DOHH2 (cell line): ENCODE measurements around the gene MLF2.

Experiments
- H3F3A ChIP-seq: fragments of 200-600 bp; sonication (generic), shearing (Covaris generic); 2 replicates; pipeline ENCODE4 v1.6.0; 2016; ENCODE audit warnings: antibody characterized with exemption, mild to moderate bottlenecking; ENCODE audit not compliant: control insufficient read depth, insufficient read depth
- H3K27ac ChIP-seq: fragments of 200-600 bp; sonication (generic); 2 replicates; pipeline ENCODE4 v1.5.1; 2014; ENCODE audit warnings: low read depth, mild to moderate bottlenecking, low read length, moderate library complexity
- H3K27me3 ChIP-seq: fragments of 200-600 bp; sonication (generic); 2 replicates; pipeline ENCODE4 v1.6.1; 2014; ENCODE audit warnings: mild to moderate bottlenecking, low read length, mixed read lengths; ENCODE audit not compliant: control insufficient read depth
- H3K36me3 ChIP-seq: fragments of 200-600 bp; sonication (generic); 2 replicates; pipeline ENCODE4 v1.6.1; 2014; ENCODE audit warnings: mild to moderate bottlenecking, low read length, moderate library complexity, mixed read lengths; ENCODE audit not compliant: control insufficient read depth
- H3K4me1 ChIP-seq: fragments of 200-600 bp; sonication (generic); 2 replicates; pipeline ENCODE4 v1.6.1; 2014; ENCODE audit warnings: mild to moderate bottlenecking, low read length, mixed read lengths; ENCODE audit not compliant: control insufficient read depth
- H3K4me2 ChIP-seq: fragments of 200-600 bp; sonication (generic); 2 replicates; pipeline ENCODE4 v1.6.0; 2014; ENCODE audit warnings: mild to moderate bottlenecking, low read length, moderate library complexity
- H3K4me3 ChIP-seq: fragments of 200-600 bp; sonication (generic); 2 replicates; pipeline ENCODE4 v1.5.1; 2014; ENCODE audit warnings: mild to moderate bottlenecking, low read length, mixed read lengths
- H3K79me2 ChIP-seq: fragments of 200-600 bp; sonication (generic); 2 replicates; pipeline ENCODE4 v1.6.1; 2014; ENCODE audit warnings: mild to moderate bottlenecking, low read length, mixed read lengths; ENCODE audit not compliant: control insufficient read depth
- H3K9me2 ChIP-seq: fragments of 200-600 bp; sonication (generic); replicated peaks from 2 replicates; pipeline ENCODE4 v1.6.1; 2014; ENCODE audit warnings: mild to moderate bottlenecking, low read length, mixed read lengths; ENCODE audit not compliant: control insufficient read depth
- H3K9me3 ChIP-seq: fragments of 200-600 bp; sonication (generic); 2 replicates; pipeline ENCODE4 v1.6.1; 2014; ENCODE audit warnings: antibody characterized with exemption, low read length, mixed read lengths; ENCODE audit not compliant: control insufficient read depth, insufficient read depth
- H4K20me1 ChIP-seq: fragments of 200-600 bp; sonication (generic); 2 replicates; pipeline ENCODE4 v1.6.0; 2014; ENCODE audit warnings: low read depth, mild to moderate bottlenecking, antibody characterized with exemption, low read length, moderate library complexity; ENCODE audit not compliant: control insufficient read depth, insufficient read depth
- CTCF ChIP-seq: fragments of 200-600 bp; sonication (generic); IDR thresholded peaks from one replicate; pipeline ENCODE4 v1.5.1; 2014; ENCODE audit warnings: antibody characterized with exemption, mild to moderate bottlenecking, low read depth, low read length; ENCODE audit not compliant: poor library complexity, severe bottlenecking
- EZH2phosphoT487 ChIP-seq: fragments of 200-600 bp; sonication (generic); IDR thresholded peaks from 2 replicates; pipeline ENCODE4 v1.6.1; 2017; ENCODE audit warnings: borderline replicate concordance, mild to moderate bottlenecking, antibody characterized with exemption, low read length, moderate library complexity, mixed read lengths

Gene MLF2

GRCh38 chr12:6736754-6737153, 16.2 kb downstream of the MLF2 start:
- 0 out of 2 replicates have a peak, but pooled peaks cover 3% of the 10 kb centered on the region for H3K36me3 ChIP-seq
- no peaks in the 10 kb centered on the region for H4K20me1 ChIP-seq
- H3K27ac ChIP-seq = no peak overlapping the region
- no peak overlapping the region for H3K4me3 ChIP-seq
- H3F3A ChIP-seq = peaks cover 3% of the 10 kb centered on the region; the same call in 1 of the 2 replicates
- H3K27me3 ChIP-seq = no peaks in the 10 kb centered on the region
- H3K4me1 ChIP-seq = peaks cover 8% of the 10 kb centered on the region
- TF ChIP-seq CTCF (no peak), EZH2phosphoT487 (no peak)
- no peak overlapping the region for H3K4me2 ChIP-seq
- H3K9me2 ChIP-seq = no peaks in the 10 kb centered on the region
- H3K79me2 ChIP-seq = no peaks in the 10 kb centered on the region
- no peaks in the 10 kb centered on the region for H3K9me3 ChIP-seq

GRCh38 chr12:6735448-6736191, 17.3 kb downstream of the MLF2 start:
- Histone ChIP-seq H3K9me3 (no peaks in the 10 kb centered on the region), H3K27me3 (no peaks in the 10 kb centered on the region), H3K4me2 (no peak overlapping the region), H3K79me2 (no peaks in the 10 kb centered on the region), H3K27ac (no peak overlapping the region), H3K4me1 (peaks cover 12% of the 10 kb centered on the region), H4K20me1 (no peaks in the 10 kb centered on the region), H3K36me3 (peaks cover 12% of the 10 kb centered on the region), H3F3A (peaks cover 3% of the 10 kb centered on the region; the same call in 1 of the 2 replicates), H3K4me3 (no peak overlapping the region), H3K9me2 (no peaks in the 10 kb centered on the region)
- TF ChIP-seq EZH2phosphoT487 (no peak), CTCF (peak; percentile 62)

- TF ChIP-seq EZH2phosphoT487 = no peak
- TF ChIP-seq CTCF = no peak
- no peak overlapping the region for H3K4me2 ChIP-seq
- no peaks in the 10 kb centered on the region for H3K27me3 ChIP-seq
- no peaks in the 10 kb centered on the region for H3K79me2 ChIP-seq
- peaks cover 21% of the 10 kb centered on the region for H3K4me1 ChIP-seq
- no peaks in the 10 kb centered on the region for H4K20me1 ChIP-seq
- peaks cover 20% of the 10 kb centered on the region for H3K36me3 ChIP-seq
- peaks cover 3% of the 10 kb centered on the region; the same call in 1 of the 2 replicates for H3F3A ChIP-seq
- H3K9me3 ChIP-seq = no peaks in the 10 kb centered on the region
- no peak overlapping the region for H3K27ac ChIP-seq
- H3K4me3 ChIP-seq = no peak overlapping the region
- H3K9me2 ChIP-seq = no peaks in the 10 kb centered on the region
Measured at GRCh38 chr12:6734506-6735387, 18.2 kb downstream of the MLF2 start.
